SK-N-SH (cell line): ENCODE results near the gene SLC1A3. TPM values are rescaled to one million over a fixed set of nuclear protein-coding genes. Genes with fewer than 3 reads are reported as not detected.

ENCODE experiments used
- CTCF ChIA-PET: fragments of 300-600, 350-600 bp; formaldehyde crosslinking; extraction: SDS; loops from one replicate; lab custom pipeline; 2021; lab: Yijun Ruan, JAX
- POLR2A ChIA-PET: fragments of 350-600 bp; sonication (Branson Sonifier 250); formaldehyde crosslinking; extraction: SDS; loops from one replicate; lab custom pipeline; 2020; ENCODE audit warnings: antibody characterized with exemption, inconsistent platforms; lab: Yijun Ruan, JAX
- DNase-seq: peaks from one replicate; pipeline ENCODE4 v3.0.0; 2012
- H2AFZ ChIP-seq: fragments of 200-600 bp; sonication (generic); 2 replicates; pipeline ENCODE4 v1.8.1; 2016; ENCODE audit warnings: antibody characterized with exemption, mild to moderate bottlenecking, low read depth
- H3F3A ChIP-seq: fragments of 200-600 bp; sonication (generic); replicated peaks from 2 replicates; pipeline ENCODE3; 2016; ENCODE audit warnings: antibody characterized with exemption, mild to moderate bottlenecking; ENCODE audit not compliant: insufficient read depth
- H3K27ac ChIP-seq, 2 experiments: fragments of 200-500 bp in 1 of 2; fragments of 200-600 bp in 1 of 2; sonication (Bioruptor generic) in 1 of 2; sonication (generic), shearing (Covaris generic) in 1 of 2; 2 replicates each; pipeline versions ENCODE4 v1.5.1 to v1.6.1; 2014 to 2016; ENCODE audit warnings: low read depth in 2 of 2, inconsistent platforms in 1 of 2, low read length in 1 of 2, mild to moderate bottlenecking in 1 of 2, mixed read lengths in 1 of 2
- H3K27me3 ChIP-seq: fragments of 200-600 bp; sonication (generic), shearing (Covaris generic); 2 replicates; pipeline ENCODE4 v1.6.1; 2016; ENCODE audit warnings: mixed run types; ENCODE audit not compliant: insufficient read depth
- H3K36me3 ChIP-seq, 2 experiments: fragments of 200-500 bp in 1 of 2; fragments of 200-600 bp in 1 of 2; sonication (Bioruptor generic) in 1 of 2; sonication (generic) in 1 of 2; replicated peaks in 1 of 2; 2 replicates each; pipeline versions ENCODE3 to v1.5.1; 2014 to 2016; ENCODE audit warnings: low read length in 1 of 2, mild to moderate bottlenecking in 1 of 2; ENCODE audit not compliant: insufficient read depth in 2 of 2, control insufficient read depth in 1 of 2
- H3K4me1 ChIP-seq, 2 experiments: fragments of 200-500 bp in 1 of 2; fragments of 200-600 bp in 1 of 2; sonication (Bioruptor generic) in 1 of 2; sonication (generic), shearing (Covaris generic) in 1 of 2; 2 replicates each; pipeline versions ENCODE4 v1.5.1 to v1.6.1; 2014 to 2016; ENCODE audit warnings: low read depth in 1 of 2, low read length in 1 of 2, mixed run types in 1 of 2; ENCODE audit not compliant: insufficient read depth in 2 of 2, control insufficient read depth in 1 of 2
- H3K4me2 ChIP-seq: fragments of 200-600 bp; sonication (generic), shearing (Covaris generic); 2 replicates; pipeline ENCODE4 v1.6.1; 2017; ENCODE audit warnings: mixed run types
- H3K4me3 ChIP-seq, 2 experiments: fragments of 200-500 bp in 1 of 2; fragments of 200-600 bp in 1 of 2; sonication (Bioruptor generic) in 1 of 2; sonication (generic), shearing (Covaris generic) in 1 of 2; 2 replicates each; pipeline versions ENCODE4 v1.5.1 to v1.8.1; 2014 to 2016; ENCODE audit warnings: low read depth in 2 of 2, inconsistent platforms in 1 of 2, low read length in 1 of 2, mild to moderate bottlenecking in 1 of 2, mixed read lengths in 1 of 2, moderate library complexity in 1 of 2
- H3K79me2 ChIP-seq: fragments of 200-600 bp; sonication (generic); 2 replicates; pipeline ENCODE4 v1.8.1; 2017; ENCODE audit warnings: mild to moderate bottlenecking; ENCODE audit not compliant: insufficient read depth
- H3K9ac ChIP-seq: fragments of 200-600 bp; sonication (generic); 2 replicates; pipeline ENCODE4 v1.6.1; 2017; ENCODE audit warnings: mixed run types
- H3K9me2 ChIP-seq: fragments of 200-600 bp; sonication (generic); 2 replicates; pipeline ENCODE4 v1.6.1; 2017; ENCODE audit warnings: mixed run types
- H3K9me3 ChIP-seq: fragments of 200-600 bp; sonication (generic); 2 replicates; pipeline ENCODE4 v1.6.1; 2017; ENCODE audit warnings: mixed run types, mild to moderate bottlenecking, moderate library complexity
- H4K20me1 ChIP-seq: fragments of 200-600 bp; sonication (generic); 2 replicates; pipeline ENCODE4 v1.6.1; 2017; ENCODE audit warnings: mild to moderate bottlenecking, mixed run types; ENCODE audit not compliant: insufficient read depth
- SMC3 ChIP-seq: IDR thresholded peaks from 2 replicates; pipeline ENCODE4 v1.6.1; 2012; ENCODE audit warnings: low read depth, low read length, improper control_type of control experiment
- WGBS: methylation state at CpG from one replicate; pipeline ENCODE4 v1.1.6; 2017; ENCODE audit warnings: low lambda C conversion rate; 5-methylcytosine and 5-hydroxymethylcytosine counted together
- polyA plus RNA-seq, 3 experiments: library from polyadenylated mRNA; depleted of rRNA; stranded (reverse); fragments of >200 nt; gene quantifications; 2 replicates each; pipeline ENCODE4 v1.2.3, GENCODE V29; 2012
- TF ChIP-seq, protein P1 (sequence below): IDR thresholded peaks from 2 replicates; pipeline ENCODE4 v1.6.1; 2012; ENCODE audit warnings: mild to moderate bottlenecking, low read depth, low read length, moderate library complexity
- TF ChIP-seq, protein P2 (sequence below): fragments of 150-350 bp; IDR thresholded peaks from 2 replicates; pipeline ENCODE4 v1.6.1; 2016; ENCODE audit warnings: mild to moderate bottlenecking, low read depth, low read length
- TF ChIP-seq, protein P3 (sequence below): IDR thresholded peaks from 2 replicates; pipeline ENCODE4 v1.4.0; 2012; ENCODE audit warnings: low read depth, borderline replicate concordance
- TF ChIP-seq, protein P4 (sequence below): fragments of 200-600 bp; sonication (generic); IDR thresholded peaks from 2 replicates; pipeline ENCODE4 v1.6.1; 2017; ENCODE audit warnings: antibody characterized with exemption, mild to moderate bottlenecking, moderate library complexity

The SLC1A3 gene
- polyA plus RNA-seq, 1 of the 3 experiments (the other 2 are of a cell fraction) = not detected

DNA sequence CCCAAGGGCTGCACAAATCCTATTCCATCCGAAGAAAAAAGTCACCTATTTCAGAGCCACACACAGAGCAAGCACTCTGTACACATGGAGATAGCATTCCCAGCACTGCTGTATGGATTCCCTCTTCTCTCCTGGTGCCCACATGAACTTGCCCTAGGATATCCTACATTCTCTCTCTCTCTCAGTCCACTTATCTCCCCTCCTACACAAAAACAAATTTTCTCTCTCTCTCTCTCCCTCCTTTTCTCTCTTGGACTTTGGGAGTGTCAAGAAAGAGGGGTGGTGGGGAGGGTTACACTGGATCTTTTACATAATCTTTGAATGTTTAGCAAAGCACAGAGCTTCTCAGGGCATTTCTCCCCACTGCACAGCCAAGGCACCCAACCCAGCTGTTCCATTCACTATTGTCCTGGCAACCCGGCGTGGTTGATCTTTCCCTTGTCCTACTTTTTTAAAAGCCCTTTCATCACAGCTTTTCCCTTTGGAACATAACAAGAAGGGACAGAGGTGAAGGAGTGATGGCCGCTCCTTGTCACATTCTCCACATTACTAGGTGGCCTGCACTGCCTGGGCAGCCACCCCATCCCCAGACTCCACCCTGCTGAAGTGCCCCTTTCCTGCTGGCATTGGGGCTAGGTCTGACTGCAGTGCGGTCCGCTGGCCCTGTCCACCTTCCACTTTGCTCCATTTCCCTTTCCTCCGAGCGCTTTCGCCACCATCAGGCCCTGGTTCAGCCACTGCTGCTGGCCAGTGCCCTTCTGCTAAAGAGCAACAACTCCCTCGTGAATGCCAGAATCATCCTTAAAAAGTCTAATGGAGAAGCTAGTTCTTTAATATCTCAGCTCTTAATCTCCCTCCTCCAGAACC, 22.2 kb upstream of the SLC1A3 start:
- H3K4me2 ChIP-seq = no peak overlapping the region
- H3K9ac ChIP-seq = no peak overlapping the region
- WGBS = 2% methylated on average over 10 of the region's 10 CpGs
- ChIA-PET POLR2A (no interaction called here), CTCF (interaction anchor here (0.8 to 1.4 kb wide), 2 partner anchors 9 to 20 kb away, joined by 3 to 4 read pairs; no protein-coding TSS in a partner anchor)
- no peak for DNase-seq
- no peaks in the 10 kb centered on the region for H3K9me3 ChIP-seq
- H3K9me2 ChIP-seq = no peaks in the 10 kb centered on the region
- H3K36me3 ChIP-seq = no peaks in the 10 kb centered on the region
- no peaks in the 10 kb centered on the region for H3K79me2 ChIP-seq
- no peaks in the 10 kb centered on the region for H3F3A ChIP-seq
- peaks cover 22% of the 10 kb centered on the region; the same call in 1 of the 2 replicates for H3K27me3 ChIP-seq
- no peaks in the 10 kb centered on the region for H4K20me1 ChIP-seq
- H3K4me3 ChIP-seq = no peak overlapping the region
- no peak overlapping the region for H3K27ac ChIP-seq
- H2AFZ ChIP-seq = no peak overlapping the region
- TF ChIP-seq, protein P1, sequence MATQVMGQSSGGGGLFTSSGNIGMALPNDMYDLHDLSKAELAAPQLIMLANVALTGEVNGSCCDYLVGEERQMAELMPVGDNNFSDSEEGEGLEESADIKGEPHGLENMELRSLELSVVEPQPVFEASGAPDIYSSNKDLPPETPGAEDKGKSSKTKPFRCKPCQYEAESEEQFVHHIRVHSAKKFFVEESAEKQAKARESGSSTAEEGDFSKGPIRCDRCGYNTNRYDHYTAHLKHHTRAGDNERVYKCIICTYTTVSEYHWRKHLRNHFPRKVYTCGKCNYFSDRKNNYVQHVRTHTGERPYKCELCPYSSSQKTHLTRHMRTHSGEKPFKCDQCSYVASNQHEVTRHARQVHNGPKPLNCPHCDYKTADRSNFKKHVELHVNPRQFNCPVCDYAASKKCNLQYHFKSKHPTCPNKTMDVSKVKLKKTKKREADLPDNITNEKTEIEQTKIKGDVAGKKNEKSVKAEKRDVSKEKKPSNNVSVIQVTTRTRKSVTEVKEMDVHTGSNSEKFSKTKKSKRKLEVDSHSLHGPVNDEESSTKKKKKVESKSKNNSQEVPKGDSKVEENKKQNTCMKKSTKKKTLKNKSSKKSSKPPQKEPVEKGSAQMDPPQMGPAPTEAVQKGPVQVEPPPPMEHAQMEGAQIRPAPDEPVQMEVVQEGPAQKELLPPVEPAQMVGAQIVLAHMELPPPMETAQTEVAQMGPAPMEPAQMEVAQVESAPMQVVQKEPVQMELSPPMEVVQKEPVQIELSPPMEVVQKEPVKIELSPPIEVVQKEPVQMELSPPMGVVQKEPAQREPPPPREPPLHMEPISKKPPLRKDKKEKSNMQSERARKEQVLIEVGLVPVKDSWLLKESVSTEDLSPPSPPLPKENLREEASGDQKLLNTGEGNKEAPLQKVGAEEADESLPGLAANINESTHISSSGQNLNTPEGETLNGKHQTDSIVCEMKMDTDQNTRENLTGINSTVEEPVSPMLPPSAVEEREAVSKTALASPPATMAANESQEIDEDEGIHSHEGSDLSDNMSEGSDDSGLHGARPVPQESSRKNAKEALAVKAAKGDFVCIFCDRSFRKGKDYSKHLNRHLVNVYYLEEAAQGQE = no peak
- TF ChIP-seq, protein P2, sequence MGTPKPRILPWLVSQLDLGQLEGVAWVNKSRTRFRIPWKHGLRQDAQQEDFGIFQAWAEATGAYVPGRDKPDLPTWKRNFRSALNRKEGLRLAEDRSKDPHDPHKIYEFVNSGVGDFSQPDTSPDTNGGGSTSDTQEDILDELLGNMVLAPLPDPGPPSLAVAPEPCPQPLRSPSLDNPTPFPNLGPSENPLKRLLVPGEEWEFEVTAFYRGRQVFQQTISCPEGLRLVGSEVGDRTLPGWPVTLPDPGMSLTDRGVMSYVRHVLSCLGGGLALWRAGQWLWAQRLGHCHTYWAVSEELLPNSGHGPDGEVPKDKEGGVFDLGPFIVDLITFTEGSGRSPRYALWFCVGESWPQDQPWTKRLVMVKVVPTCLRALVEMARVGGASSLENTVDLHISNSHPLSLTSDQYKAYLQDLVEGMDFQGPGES = no peak
- TF ChIP-seq SMC3 = no peak
- TF ChIP-seq, protein P3, sequence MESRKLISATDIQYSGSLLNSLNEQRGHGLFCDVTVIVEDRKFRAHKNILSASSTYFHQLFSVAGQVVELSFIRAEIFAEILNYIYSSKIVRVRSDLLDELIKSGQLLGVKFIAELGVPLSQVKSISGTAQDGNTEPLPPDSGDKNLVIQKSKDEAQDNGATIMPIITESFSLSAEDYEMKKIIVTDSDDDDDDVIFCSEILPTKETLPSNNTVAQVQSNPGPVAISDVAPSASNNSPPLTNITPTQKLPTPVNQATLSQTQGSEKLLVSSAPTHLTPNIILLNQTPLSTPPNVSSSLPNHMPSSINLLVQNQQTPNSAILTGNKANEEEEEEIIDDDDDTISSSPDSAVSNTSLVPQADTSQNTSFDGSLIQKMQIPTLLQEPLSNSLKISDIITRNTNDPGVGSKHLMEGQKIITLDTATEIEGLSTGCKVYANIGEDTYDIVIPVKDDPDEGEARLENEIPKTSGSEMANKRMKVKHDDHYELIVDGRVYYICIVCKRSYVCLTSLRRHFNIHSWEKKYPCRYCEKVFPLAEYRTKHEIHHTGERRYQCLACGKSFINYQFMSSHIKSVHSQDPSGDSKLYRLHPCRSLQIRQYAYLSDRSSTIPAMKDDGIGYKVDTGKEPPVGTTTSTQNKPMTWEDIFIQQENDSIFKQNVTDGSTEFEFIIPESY = no peak
- no peaks in the 10 kb centered on the region for H3K4me1 ChIP-seq

DNA sequence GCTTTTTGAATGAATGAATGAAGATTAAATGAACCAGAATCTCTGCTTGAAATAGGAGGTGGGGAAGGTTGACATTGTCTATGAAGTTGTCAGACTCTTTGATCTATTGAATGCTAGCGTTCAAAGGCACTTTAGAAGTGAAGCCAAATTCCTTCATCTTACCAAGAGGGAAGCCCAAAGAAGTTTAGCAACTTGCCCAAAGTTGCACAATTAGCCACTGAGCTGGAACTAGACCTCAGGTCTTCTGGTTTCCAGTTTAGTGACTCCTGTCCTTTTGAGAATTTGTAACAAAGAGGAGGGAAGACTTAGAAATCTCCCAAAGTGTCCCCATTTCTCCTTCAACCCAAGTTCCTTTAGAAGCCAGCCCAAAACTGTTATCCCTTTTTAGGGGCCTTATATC, 20.7 kb upstream of the SLC1A3 start:
- ChIA-PET POLR2A (no interaction called here), CTCF (interaction anchor here (1.0 to 1.4 kb wide), 2 partner anchors 7 to 18 kb away, joined by 3 to 4 read pairs; no protein-coding TSS in a partner anchor)
- H3K27me3 ChIP-seq = peaks cover 22% of the 10 kb centered on the region; the same call in 1 of the 2 replicates
- H3K36me3 ChIP-seq = no peaks in the 10 kb centered on the region
- H3K4me2 ChIP-seq = no peak overlapping the region
- H3K27ac ChIP-seq = no peak overlapping the region
- no peaks in the 10 kb centered on the region for H3K4me1 ChIP-seq
- no peaks in the 10 kb centered on the region for H3K9me2 ChIP-seq
- H3K4me3 ChIP-seq = no peak overlapping the region
- no peak overlapping the region for H3K9ac ChIP-seq
- H4K20me1 ChIP-seq = no peaks in the 10 kb centered on the region
- WGBS = 0% methylated on average over 1 of the region's 1 CpG
- TF ChIP-seq, protein P4, sequence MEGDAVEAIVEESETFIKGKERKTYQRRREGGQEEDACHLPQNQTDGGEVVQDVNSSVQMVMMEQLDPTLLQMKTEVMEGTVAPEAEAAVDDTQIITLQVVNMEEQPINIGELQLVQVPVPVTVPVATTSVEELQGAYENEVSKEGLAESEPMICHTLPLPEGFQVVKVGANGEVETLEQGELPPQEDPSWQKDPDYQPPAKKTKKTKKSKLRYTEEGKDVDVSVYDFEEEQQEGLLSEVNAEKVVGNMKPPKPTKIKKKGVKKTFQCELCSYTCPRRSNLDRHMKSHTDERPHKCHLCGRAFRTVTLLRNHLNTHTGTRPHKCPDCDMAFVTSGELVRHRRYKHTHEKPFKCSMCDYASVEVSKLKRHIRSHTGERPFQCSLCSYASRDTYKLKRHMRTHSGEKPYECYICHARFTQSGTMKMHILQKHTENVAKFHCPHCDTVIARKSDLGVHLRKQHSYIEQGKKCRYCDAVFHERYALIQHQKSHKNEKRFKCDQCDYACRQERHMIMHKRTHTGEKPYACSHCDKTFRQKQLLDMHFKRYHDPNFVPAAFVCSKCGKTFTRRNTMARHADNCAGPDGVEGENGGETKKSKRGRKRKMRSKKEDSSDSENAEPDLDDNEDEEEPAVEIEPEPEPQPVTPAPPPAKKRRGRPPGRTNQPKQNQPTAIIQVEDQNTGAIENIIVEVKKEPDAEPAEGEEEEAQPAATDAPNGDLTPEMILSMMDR = no peak
- H3K79me2 ChIP-seq = no peaks in the 10 kb centered on the region
- H3K9me3 ChIP-seq = no peaks in the 10 kb centered on the region
- DNase-seq = no peak
- no peaks in the 10 kb centered on the region for H3F3A ChIP-seq
- H2AFZ ChIP-seq = no peak overlapping the region
